ENCODE results near the gene CST9L.
"Not testable (repeated sequence)": the region's sequence is repeated elsewhere in the genome, so short reads cannot be mapped to it uniquely, and the experiment has no call there.

Gene CST9L

GRCh38 chr20:23586735-23587525, 18.6 kb upstream of the CST9L start:
- no peak for DNase-seq

DNA sequence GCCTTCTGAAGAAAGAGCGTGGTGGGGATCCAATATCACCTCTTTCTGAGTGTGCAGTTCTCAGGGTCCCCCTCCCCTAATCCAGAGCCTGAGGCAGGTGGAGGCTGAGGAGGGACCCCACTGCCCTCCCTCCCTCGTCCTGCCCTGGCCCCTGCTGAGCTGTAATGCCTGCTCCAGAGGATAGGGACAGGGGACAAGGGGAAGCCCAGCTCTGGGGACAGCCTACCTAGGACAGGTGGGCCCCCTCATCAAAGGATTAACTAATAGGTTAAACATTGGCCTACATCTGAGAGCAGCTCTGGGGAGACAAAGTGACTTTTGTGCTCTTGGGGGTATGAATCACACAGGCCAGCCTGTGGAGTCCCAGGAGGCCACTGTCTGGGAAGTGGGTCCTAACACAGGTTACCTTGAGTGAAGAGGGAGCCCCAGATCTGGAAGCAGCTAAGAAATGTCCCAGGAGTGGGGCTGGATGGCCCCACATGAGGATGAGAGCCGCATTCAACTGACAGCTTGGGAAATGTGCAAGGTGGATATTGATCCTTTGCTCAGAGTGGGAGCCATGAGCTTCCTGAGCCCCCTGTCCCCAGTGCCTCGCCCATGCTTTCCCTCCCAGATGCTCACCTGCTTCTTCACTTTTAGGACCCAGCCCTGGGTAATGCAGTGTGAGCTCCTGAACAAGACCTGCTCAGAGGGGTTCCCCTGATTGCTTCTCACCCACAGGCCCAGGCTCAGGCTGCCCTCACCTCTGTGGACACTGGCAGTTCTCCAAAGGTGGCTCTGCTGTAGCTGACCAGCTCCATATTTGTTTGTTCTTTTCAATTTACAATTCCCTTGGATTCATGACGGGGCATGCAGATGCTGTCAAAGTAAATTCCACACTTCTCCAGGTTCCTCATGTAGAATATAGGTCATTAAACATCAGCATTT, 17.8 kb upstream of the CST9L start:
- DNase-seq: no peak

DNA sequence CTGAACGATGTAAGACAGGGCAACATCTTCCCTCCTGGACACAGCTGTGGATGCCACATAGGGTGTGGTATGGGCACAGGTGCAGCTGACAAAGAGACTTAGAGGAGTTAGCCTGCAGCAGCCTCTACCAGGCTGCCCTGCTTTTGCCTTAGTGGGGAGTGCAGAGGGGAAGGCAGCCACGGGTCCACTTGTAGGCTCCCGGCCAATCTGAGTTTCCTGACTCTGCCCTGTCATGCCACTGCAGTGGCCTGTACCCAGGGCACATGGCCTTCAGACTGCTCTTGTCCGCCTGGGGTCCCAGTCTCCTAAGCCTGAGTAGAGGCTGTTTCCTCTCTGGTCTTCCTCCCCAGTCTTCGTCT, 17.1 kb upstream of the CST9L start:
- DNase-seq: no peak

DNA sequence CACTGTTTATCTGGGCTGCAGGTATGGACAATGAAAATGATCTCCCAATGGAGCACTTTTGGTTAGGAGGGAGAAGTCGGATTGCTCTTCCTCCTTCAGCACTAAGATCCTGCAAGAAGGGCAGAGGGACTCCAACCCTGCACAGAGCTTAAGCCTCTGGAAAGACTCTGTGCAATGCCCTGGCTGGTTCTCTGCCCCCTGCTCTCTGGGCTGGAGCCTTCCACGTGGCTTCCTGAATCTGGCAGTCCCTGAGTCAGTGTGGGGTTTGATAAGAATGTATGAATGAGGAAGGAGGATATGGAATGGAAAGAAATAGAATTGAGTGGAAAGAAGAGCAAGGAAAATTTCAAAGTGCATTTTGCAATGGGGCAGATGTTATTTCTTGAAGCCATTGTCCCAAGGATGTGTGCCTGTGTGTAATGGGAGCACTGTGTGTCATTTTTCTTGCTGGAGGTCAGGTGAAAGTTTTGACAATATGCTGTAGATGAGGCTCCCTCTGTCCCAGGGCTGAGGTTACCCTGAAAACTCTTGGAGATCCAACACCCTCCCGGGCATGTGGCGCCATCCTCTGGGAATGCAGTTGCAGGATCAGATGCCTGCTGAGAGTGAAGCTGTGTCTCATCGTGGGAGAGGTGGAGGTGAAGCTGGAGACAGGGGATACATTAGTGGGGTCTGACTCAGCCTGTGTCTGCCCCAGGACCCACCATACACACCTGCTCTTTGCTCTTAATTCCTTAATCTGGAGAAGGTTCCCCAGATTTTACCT, 16.3 kb upstream of the CST9L start:
- peak in 1 of 4 experiments; percentile 28 for DNase-seq

GRCh38 chr20:23583526-23583925, 15.2 kb upstream of the CST9L start:
- no peak for DNase-seq

DNA sequence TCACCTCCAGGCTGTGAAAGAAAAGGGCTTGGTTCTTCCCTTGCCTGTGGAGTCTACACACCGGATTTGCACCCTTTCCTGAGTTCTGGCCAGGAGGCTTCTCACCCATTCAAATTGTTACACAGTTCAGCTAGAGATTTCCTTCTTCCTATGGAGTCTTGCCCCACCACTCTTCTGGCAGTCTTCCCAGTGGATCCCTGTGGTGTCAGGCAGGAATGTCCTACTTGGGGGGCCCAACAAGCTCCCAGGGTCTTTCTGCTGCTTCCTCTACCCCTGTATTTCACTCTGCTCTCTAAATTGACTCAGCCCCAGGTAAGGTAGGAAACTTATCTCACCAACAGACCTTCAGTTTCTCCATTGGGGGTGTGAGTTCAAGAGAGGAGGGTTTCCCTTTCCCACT, 14.0 kb upstream of the CST9L start:
- DNase-seq: no peak

DNA sequence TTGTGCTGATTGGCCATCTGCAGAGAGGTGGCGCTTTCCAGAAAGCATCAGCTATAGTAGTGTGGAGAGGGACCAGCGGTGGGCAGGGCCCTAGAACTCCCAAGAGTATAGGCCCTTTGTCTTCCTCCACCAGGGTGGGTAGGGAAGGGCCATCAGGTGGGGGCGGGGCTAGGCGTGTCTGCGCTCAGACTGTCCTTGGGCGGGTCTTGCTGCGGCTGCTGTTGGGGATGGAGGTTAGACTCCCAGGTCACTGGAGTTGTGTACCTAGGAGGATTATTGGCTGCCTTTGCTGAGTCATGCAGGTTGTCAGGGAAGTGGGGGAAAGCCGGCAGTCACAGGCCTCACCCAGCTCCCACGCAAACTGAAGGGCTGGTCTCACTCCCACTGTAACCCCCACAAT, 13.5 kb upstream of the CST9L start:
- DNase-seq: not testable (repeated sequence)

DNA sequence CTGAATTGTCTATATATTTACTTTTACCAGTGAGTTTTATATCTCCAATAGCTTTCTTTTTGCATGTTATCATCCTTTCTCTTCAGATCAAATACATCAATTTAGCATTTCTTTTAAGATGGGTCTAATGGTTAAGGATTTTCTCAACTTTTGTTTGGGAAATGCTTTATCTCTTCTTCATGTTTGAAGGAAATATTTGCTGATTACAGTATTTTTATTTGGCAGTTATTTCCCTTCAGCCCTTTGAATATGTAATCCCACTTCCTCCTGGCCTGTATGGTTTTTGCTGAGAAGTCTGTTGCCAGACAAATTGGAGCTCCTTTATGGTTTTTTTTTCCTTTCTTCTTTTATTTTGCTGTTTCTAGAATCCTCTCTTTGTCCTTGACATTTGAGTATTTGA, 6.7 kb upstream of the CST9L start:
- peak in 2 of 4 experiments; percentile 14 to 41 for DNase-seq

GRCh38 chr20:23570178-23570760, 2.0 kb upstream of the CST9L start:
- peak in 3 of 4 experiments; percentile 19 to 53 (median 39) for DNase-seq

DNA sequence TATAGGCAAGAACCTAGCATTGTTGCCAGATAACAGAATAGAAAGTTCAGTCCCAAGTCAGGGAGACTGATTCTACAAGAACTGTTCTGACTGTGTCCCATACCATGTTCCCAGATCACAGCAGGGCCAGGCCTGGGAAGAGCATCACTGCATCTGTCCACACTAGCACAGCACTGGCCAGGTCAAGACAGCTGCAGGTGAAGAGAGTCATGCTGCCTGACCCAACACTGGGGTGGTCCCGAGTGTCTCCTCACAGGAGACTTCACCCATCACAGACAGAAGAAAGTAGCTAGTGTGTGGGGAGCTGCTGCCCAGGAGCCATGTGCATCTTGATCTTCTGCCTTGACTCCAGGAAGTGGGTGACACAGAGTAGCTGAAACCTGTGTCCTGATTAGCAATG, 1.3 kb upstream of the CST9L start:
- DNase-seq: no peak

- DNase-seq: no peak
Observed at GRCh38 chr20:23568971-23569330, 667 bp upstream of the CST9L start.

DNA sequence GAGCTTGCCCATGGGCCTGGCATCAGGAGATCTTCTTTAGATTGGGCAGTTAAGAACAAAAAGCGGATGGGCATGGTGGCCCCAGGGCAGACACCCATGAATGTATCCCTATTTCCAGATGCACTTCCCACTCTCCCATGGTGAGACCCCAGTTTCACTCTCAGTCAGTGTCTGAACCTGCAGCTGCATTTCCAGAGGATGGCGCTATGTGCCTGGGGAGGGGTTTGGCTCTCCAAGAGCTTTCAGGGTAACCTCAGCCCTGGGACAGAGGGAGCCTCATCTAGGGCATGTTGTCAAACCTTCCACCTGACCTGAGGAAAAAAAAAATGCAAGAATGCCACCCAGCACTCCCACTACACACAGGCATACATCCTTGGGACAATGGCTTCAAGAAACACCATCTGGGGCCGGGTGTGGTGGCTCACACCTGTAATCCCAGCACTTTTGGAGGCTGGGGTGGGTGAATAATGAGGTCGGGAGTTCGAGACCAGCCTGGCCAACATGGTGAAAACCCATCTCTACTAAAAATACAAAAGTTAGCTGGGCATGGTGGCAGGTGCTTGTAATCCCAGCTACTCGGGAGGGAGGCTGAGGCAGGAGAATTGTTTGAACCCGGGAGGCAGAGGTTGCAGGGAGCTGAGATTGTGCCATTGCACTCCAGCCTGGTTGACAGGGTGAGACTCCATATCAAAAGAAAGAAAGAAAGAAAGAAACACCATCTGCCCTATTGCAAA, 1.9 kb downstream of the CST9L start:
- no peak for DNase-seq

- DNase-seq: no peak
Observed at GRCh38 chr20:23565503-23566045, 2.7 kb downstream of the CST9L start.

DNA sequence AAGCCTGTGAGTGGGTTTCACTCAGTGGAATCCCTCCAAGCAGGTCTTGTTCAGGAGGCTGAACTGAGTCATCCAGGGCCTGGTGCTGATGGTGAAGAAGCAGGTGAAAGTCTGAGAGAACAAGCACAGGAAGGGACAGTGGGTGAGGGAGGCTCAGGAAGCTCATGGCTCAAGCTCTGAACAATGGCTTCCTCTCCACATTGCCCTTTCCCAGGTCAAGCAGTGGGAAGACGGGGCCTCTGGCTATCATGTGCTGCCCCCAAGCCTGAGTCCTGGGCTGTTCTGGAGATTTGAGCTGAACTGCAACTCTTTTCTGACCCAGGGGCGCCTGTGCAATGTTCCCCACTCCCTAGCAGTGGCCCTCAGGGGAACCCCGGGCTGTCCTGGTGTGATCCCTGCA, 3.4 kb downstream of the CST9L start:
- no peak for DNase-seq

DNA sequence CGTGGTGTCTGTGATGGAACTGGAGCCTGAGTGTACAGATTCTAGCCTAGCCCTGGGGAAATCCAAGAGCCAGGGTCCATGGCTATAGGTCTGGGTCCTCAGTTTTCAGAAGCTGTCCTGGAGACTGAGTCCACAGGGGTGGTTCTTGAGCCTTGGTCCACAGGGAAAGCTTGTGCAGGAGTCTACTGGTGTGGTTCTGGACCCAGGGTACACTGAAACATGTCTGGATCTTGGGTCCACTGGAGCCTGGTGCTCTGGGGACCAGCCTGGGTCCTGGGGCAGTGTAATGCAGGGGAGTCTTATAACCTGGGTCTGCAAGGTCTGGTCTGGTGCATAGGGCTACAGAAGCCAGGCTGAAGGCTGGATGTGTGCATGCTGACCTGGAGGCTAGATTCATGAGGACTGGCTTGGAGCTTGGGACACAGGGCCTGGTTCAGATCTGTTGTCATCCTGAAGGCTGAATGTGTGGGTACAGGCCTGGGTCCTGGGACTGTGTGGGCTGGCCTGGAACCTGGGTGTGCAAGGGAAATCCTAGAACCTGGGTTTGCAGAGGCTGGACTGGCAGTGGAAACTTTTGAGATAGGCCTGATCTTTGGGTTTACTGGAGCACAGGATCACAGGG, 5.5 kb downstream of the CST9L start:
- no peak for DNase-seq

GRCh38 chr20:23554401-23554800, 13.9 kb downstream of the CST9L start:
- no peak for DNase-seq

DNA sequence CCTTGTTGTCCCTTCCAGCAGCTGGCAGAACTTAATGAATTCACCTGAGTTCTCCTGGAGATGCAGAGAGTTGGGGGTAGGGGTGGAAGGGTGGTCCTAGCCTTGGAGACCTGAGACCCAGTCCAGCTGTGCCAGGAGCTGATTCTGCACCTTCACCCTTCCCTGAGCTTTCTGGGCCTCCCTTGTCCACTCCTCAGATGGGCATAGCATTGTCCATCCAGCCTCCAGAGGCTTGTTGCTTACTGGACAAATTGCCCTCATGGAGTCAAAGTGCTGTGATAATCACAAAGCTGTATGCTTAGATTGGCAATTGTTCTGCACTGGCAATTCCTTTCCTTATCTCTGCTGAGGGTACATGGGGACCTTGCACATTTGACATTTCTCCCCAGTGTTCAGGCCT, 16.5 kb downstream of the CST9L start:
- no peak for DNase-seq

- no peak for DNase-seq
Observed at GRCh38 chr20:23551383-23551782, 16.9 kb downstream of the CST9L start.

DNA sequence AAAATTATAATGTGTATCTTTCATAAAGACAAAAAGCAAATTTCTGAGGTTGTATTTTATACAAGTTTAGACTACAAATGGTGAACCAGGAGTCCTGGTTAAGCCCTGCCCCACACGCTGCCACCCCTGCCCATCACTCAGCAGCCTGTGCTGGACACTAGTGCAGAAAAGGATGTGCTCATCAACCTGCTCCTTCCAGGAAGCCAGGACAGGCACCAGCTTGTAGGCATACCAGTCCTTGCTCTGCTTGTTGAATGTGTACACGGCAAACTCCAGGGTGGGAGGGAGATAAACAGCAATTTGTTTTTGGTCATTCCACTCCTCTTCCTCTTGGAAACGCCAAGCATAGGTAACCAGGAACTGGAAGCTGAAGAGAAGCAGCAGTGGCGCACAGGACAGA, 18.1 kb downstream of the CST9L start:
- no peak for DNase-seq

GRCh38 chr20:23548408-23548807, 19.9 kb downstream of the CST9L start:
- no peak for DNase-seq

- DNase-seq: no peak
Observed at GRCh38 chr20:23547613-23548012, 20.7 kb downstream of the CST9L start.

Data from suppressor macrophage (primary cell).